Measurements from ENCODE around the gene NXNL1.

- no peak for TF ChIP-seq POLR2AphosphoS5 (IDR thresholded peaks at IDR 0.05; ENCODE audit: low read depth, low read length)
- TF ChIP-seq, protein P1, sequence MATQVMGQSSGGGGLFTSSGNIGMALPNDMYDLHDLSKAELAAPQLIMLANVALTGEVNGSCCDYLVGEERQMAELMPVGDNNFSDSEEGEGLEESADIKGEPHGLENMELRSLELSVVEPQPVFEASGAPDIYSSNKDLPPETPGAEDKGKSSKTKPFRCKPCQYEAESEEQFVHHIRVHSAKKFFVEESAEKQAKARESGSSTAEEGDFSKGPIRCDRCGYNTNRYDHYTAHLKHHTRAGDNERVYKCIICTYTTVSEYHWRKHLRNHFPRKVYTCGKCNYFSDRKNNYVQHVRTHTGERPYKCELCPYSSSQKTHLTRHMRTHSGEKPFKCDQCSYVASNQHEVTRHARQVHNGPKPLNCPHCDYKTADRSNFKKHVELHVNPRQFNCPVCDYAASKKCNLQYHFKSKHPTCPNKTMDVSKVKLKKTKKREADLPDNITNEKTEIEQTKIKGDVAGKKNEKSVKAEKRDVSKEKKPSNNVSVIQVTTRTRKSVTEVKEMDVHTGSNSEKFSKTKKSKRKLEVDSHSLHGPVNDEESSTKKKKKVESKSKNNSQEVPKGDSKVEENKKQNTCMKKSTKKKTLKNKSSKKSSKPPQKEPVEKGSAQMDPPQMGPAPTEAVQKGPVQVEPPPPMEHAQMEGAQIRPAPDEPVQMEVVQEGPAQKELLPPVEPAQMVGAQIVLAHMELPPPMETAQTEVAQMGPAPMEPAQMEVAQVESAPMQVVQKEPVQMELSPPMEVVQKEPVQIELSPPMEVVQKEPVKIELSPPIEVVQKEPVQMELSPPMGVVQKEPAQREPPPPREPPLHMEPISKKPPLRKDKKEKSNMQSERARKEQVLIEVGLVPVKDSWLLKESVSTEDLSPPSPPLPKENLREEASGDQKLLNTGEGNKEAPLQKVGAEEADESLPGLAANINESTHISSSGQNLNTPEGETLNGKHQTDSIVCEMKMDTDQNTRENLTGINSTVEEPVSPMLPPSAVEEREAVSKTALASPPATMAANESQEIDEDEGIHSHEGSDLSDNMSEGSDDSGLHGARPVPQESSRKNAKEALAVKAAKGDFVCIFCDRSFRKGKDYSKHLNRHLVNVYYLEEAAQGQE (IDR thresholded peaks at IDR 0.05; ENCODE audit: insufficient read depth in 1 of 2, low read depth in 2 of 2, low read length in 2 of 2), result no peak
Measured at GRCh38 chr19:17482877-17483604, 22.3 kb upstream of the NXNL1 start.
